Medulla oblongata (tissue), 1 donor: Measurements from ENCODE around the gene CHRNA7.
"Not testable (repeated sequence)": the region's sequence is repeated elsewhere in the genome, so short reads cannot be mapped to it uniquely, and the experiment has no call there.

Source experiments
- DNase-seq: peaks from one replicate; pipeline ENCODE4 v3.0.0-alpha.2; 2015; ENCODE audit errors: extremely low spot score

CHRNA7 gene

DNA sequence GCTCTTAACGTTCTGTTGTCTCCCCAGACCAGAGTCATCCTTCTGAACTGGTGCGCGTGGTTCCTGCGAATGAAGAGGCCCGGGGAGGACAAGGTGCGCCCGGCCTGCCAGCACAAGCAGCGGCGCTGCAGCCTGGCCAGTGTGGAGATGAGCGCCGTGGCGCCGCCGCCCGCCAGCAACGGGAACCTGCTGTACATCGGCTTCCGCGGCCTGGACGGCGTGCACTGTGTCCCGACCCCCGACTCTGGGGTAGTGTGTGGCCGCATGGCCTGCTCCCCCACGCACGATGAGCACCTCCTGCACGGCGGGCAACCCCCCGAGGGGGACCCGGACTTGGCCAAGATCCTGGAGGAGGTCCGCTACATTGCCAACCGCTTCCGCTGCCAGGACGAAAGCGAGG is 137.6 kb downstream of the CHRNA7 start:
- not testable (repeated sequence) for DNase-seq

DNA sequence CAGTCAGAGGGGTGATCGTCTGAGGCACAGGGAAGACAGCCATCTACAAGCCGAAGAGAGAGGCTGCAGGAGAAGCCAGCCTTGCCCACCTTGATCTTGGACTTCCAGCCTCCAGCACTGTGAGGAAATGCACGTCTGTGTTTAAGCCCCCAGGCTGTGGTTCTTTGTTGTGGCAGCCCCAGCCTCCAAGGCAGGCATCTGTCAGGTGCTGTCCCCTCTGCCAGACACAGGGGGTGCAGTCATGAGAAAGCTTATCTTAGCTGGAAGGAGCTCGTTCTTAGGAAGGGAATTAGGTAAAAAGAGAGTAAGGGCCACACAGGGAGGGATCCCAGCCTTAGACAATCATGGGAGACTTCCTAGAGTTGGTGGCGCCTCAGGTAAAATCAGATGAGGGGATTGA is 150.3 kb downstream of the CHRNA7 start:
- DNase-seq, result not testable (repeated sequence)

DNA sequence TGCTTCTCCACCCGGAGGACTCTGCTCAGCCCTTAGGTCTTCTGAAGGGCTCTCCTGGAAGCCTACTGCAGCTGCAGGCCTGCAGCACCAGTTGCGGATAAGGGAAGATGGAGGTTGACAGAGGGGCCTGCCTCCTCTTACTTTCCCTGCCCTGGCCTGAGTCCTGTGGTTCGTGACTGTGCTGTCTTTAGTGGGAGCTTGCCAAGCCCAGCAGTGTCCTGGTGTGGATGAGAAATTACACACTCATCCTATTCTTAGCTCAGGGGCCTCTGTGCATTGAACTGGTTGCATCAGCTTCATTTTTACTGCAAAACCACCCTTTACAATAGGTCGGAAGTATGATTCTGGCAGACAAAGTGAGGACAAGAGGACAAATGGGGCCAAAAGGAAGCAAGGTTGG is 163.5 kb downstream of the CHRNA7 start:
- not testable (repeated sequence) for DNase-seq

DNA sequence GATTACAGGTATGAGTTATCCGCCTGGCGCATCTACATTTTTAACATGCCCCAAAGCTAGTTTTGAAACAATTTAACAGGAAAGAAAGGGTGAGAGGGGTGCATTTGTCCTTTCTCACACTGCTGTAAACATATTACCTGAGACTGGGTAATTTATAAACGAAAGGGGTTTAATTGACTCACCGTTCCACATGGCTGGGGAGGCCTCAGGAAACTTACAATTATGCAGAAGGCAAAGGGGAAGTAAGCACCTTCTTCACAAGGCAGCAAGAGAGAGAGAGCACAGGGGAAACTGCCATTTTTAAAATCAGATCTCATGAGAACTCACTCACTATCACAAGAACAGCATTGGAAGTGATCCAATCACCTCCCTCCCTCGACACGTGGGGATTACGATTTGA is 165.9 kb downstream of the CHRNA7 start:
- DNase-seq, result not testable (repeated sequence)

DNA sequence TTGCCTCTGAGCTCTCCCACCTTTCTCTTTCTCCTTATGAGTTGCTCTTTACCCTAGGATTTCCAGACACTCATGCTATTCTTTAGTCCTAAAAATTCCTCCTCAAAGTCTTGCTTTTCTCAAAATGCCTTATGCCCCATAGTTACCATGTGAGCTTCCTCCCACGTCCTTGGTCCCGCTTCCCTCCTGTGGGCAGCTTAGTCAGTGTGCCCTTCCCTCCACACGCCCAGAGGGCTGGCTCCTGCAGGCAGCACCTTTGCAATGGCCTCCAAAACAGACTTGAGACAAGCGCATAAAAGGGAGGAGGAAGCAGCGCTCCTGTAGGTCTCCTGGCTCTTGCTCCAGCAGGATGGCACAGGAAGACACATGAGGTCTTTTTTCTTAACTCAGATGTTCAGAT is 168.6 kb downstream of the CHRNA7 start:
- not testable (repeated sequence) for DNase-seq

DNA sequence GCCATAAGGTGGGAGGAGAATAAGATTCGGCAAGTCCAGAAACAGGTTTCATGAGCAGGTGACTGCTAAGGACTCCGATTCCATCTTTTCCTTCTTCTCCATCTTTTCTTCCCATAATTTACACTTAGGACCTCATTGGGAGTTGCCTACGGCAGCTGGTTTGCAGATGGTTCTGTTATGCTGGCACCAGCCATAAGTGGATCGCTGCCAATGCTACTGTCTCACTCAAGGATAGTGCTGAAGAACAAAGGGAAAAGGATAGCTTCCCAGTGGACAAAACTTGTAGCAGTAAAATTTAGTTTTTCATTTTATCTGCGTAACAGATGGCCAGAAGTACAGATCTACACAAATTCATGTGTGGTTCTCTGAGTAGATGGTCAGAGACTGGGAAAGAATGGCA is 178.8 kb downstream of the CHRNA7 start:
- not testable (repeated sequence) for DNase-seq

DNA sequence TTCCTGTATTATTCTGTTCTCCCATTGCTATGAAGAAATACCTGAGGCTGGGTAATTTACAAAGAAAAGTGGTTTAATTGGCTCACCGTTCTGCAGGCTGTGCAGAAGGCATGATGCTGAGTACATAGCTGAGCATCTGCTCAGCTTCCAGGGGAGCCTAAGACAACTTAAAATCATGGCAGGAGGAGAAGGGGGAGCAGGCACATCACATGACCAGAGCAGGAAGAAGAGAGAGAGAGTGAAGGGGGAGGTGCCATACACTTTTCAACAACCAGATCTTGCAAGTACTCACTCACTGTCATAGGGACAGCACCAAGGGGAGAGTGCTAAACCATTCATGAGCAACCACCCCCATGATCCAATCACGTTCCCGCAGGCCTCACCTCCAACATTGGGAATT is 188.4 kb downstream of the CHRNA7 start:
- no peak for DNase-seq
